ENCODE data around the gene TCEANC2. TPM values are rescaled to one million over a fixed set of nuclear protein-coding genes. Genes with fewer than 3 reads are reported as not detected.
A peak's percentile ranks its signal among the peaks of the same experiment; 100 is the strongest.

The TCEANC2 gene
- total RNA-seq, 3 donors from 2014 or later = 4.3 to 6.1 (median 5.9) TPM

DNA sequence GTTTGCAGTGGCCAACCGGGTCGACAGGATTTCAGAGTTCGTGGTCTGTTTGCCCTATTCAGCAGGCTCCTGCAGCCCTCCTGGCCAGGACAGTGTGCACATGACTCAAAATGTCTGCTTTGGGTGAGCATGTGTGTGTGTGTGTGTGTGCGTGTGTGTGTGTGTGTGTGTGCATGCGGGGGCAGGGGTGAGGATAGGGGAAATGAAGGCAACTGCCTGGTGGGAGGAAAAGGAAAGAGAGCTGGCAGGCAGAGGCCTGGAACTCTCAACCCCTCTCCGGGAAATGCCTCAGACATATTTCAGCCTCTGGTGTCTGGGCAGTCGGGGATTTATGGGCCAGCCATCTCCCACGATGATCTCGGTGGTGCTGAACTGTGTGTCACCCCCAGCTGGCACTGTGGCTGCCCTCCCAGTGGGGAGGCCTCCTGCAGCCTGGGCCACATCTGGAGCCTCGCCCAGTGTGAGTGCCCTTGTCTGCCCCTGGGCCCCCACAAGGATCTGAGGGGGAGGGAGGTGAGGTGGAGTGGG lies 84.2 kb downstream of the TCEANC2 start:
- intact Hi-C loops (cut with DNase I; ENCODE audit: low total_unique reads) = no loop called here

DNA sequence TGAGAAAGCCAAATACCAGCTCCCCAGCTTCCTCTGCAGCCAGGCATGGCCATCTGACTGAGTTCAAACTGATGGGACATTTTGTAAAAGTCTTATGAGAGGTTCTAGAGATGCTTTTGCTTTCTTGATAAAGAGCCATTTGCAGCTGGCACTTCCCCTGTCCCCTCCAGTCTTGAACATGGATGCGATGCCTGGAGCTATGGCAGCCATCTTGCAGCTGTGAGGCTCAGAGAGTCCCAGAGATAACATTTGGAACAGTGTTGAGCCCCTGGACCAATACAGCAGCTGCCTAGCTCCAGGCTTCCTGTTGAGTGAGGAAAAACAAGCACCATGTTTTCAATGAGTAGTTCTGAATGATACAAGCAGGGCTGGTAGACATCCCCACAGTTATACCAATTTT lies 85.6 kb downstream of the TCEANC2 start:
- no peak for DNase-seq (ENCODE audit: low spot score in 2 of 2)
- Histone ChIP-seq H3K4me3 (no peak overlapping the region), H3K36me3 (no peaks in the 10 kb centered on the region), H3K4me1 (no peaks in the 10 kb centered on the region), H3K27ac (no peak overlapping the region), H3K9me3 (no peaks in the 10 kb centered on the region), H3K27me3 (no peaks in the 10 kb centered on the region)
- intact Hi-C loops (cut with DNase I; ENCODE audit: low total_unique reads) = no loop called here
- TF ChIP-seq POLR2A (IDR thresholded peaks at IDR 0.05) (no peak), POLR2AphosphoS5 (IDR thresholded peaks at IDR 0.05) (no peak)
- TF ChIP-seq, protein P1, sequence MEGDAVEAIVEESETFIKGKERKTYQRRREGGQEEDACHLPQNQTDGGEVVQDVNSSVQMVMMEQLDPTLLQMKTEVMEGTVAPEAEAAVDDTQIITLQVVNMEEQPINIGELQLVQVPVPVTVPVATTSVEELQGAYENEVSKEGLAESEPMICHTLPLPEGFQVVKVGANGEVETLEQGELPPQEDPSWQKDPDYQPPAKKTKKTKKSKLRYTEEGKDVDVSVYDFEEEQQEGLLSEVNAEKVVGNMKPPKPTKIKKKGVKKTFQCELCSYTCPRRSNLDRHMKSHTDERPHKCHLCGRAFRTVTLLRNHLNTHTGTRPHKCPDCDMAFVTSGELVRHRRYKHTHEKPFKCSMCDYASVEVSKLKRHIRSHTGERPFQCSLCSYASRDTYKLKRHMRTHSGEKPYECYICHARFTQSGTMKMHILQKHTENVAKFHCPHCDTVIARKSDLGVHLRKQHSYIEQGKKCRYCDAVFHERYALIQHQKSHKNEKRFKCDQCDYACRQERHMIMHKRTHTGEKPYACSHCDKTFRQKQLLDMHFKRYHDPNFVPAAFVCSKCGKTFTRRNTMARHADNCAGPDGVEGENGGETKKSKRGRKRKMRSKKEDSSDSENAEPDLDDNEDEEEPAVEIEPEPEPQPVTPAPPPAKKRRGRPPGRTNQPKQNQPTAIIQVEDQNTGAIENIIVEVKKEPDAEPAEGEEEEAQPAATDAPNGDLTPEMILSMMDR (IDR thresholded peaks at IDR 0.05) = no peak

More for the DNA sequence above, 84.2 kb downstream of the TCEANC2 start:
- no peaks in the 10 kb centered on the region for H3K9me3 ChIP-seq
- no peaks in the 10 kb centered on the region for H3K4me1 ChIP-seq
- no peak for DNase-seq (ENCODE audit: low spot score in 2 of 2)
- TF ChIP-seq POLR2AphosphoS5 (IDR thresholded peaks at IDR 0.05) = no peak
- TF ChIP-seq, protein P1 (IDR thresholded peaks at IDR 0.05) = no peak
- TF ChIP-seq POLR2A (IDR thresholded peaks at IDR 0.05) = no peak
- H3K27ac ChIP-seq = peak overlapping the region in 1 of 2 donors; percentile 61
- H3K36me3 ChIP-seq = no peaks in the 10 kb centered on the region
- H3K27me3 ChIP-seq = no peaks in the 10 kb centered on the region
- H3K4me3 ChIP-seq = no peak overlapping the region

DNA sequence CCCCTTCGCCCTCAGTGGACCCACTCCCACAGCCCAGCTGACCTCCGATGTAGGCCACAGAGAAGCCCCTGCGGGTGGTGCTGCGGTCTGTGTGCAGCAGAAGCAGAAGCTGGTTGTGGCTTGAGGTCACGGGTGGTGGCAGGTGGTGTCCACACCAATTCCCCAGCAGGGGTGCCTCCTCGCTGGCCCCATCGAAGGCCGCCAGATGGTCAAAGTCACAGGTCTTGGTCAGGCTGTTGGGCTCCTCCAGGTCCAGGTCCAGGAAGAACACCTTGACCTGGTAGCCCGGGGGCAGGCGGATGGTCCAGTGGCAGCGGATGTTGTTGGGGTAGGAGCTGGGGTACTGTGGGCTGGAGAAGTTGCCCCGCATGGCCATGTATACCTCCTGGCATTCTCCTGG lies 86.3 kb downstream of the TCEANC2 start:
- Histone ChIP-seq H3K27me3 (no peaks in the 10 kb centered on the region), H3K9me3 (no peaks in the 10 kb centered on the region), H3K27ac (no peak overlapping the region), H3K4me3 (no peak overlapping the region), H3K4me1 (no peaks in the 10 kb centered on the region), H3K36me3 (no peaks in the 10 kb centered on the region)
- no peak for TF ChIP-seq POLR2AphosphoS5 (IDR thresholded peaks at IDR 0.05)
- TF ChIP-seq, protein P1 (IDR thresholded peaks at IDR 0.05) = no peak
- no peak for TF ChIP-seq POLR2A (IDR thresholded peaks at IDR 0.05)
- no peak for DNase-seq (ENCODE audit: low spot score in 2 of 2)
- intact Hi-C loops (cut with DNase I; ENCODE audit: low total_unique reads) = no loop called here

DNA sequence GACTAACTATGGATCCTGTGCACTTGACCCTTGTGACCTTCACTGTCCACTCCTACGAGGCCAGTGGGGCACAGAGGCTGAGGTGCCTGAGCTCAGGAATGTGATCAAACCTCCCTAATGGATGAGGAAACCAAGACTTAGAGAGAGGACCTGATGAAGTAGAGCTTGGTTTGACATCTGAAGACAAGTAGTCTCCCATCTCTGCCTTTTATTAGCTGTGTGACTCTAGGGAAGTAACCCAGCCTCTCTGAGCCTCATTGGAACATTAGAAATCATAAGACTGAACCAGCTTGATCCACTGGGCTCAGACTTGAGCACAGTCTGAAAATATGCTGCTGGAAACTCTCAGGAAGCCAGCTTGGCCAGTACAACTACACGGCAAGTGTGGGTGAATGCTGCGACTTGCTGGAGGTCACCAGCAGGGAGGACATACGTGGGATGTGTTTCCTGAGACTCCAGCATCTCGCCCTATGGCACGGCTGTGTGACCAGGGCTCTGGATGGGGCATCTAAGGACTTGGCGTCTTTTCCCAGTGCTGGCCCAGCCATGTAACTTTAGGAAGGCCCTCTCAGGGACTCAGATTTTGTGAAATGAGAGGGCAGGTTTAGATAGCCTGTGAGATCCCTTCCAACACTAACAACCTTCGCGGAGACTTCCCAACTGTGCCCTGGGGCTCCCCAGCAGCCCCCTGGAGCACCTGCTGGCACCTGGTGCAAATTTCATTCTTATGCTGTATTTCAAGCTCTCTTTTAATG lies 88.9 kb downstream of the TCEANC2 start:
- Histone ChIP-seq H3K27ac (no peak overlapping the region), H3K27me3 (no peaks in the 10 kb centered on the region), H3K4me1 (no peaks in the 10 kb centered on the region), H3K36me3 (no peaks in the 10 kb centered on the region), H3K4me3 (no peak overlapping the region), H3K9me3 (no peaks in the 10 kb centered on the region)
- intact Hi-C loops (cut with DNase I; ENCODE audit: low total_unique reads) = no loop called here
- no peak for DNase-seq (ENCODE audit: low spot score in 2 of 2)
- TF ChIP-seq POLR2A (IDR thresholded peaks at IDR 0.05) (no peak), POLR2AphosphoS5 (IDR thresholded peaks at IDR 0.05) (no peak)
- TF ChIP-seq, protein P1 (IDR thresholded peaks at IDR 0.05) = no peak

DNA sequence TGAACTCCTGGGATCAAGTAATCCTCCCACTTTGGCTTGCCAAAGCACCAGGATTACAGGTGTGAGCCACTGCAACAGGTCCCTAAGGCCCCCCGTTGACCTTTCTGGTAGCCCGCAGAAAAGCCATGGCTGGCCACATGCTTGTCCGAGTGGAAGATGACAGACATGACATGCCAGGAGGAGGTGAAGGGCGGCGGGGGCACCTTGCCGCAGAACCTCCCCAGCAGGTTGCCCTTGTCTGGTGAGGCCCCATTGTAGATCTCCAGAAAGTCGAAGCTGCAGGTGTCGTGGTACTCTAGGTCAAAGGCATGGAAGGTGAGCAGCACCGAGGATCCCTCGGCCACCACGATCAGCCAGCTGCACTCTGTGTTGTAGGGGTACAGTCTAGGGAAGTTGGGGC lies 91.0 kb downstream of the TCEANC2 start:
- no peak overlapping the region for H3K4me3 ChIP-seq
- H3K36me3 ChIP-seq = no peaks in the 10 kb centered on the region
- H3K27me3 ChIP-seq = no peaks in the 10 kb centered on the region
- H3K27ac ChIP-seq = no peak overlapping the region
- intact Hi-C loops (cut with DNase I; ENCODE audit: low total_unique reads) = no loop called here
- H3K4me1 ChIP-seq = no peaks in the 10 kb centered on the region
- no peak for DNase-seq (ENCODE audit: low spot score in 2 of 2)
- no peaks in the 10 kb centered on the region for H3K9me3 ChIP-seq
- TF ChIP-seq, protein P1 (IDR thresholded peaks at IDR 0.05) = no peak
- TF ChIP-seq POLR2A (IDR thresholded peaks at IDR 0.05) (no peak), POLR2AphosphoS5 (IDR thresholded peaks at IDR 0.05) (no peak)
